Measurements from ENCODE around the gene POR. TPM values are rescaled to one million over a fixed set of nuclear protein-coding genes. Genes with fewer than 3 reads are reported as not detected.

The POR gene
- total RNA-seq, 2 donors from 2014 or later, result 31.6 to 42.7 TPM

DNA sequence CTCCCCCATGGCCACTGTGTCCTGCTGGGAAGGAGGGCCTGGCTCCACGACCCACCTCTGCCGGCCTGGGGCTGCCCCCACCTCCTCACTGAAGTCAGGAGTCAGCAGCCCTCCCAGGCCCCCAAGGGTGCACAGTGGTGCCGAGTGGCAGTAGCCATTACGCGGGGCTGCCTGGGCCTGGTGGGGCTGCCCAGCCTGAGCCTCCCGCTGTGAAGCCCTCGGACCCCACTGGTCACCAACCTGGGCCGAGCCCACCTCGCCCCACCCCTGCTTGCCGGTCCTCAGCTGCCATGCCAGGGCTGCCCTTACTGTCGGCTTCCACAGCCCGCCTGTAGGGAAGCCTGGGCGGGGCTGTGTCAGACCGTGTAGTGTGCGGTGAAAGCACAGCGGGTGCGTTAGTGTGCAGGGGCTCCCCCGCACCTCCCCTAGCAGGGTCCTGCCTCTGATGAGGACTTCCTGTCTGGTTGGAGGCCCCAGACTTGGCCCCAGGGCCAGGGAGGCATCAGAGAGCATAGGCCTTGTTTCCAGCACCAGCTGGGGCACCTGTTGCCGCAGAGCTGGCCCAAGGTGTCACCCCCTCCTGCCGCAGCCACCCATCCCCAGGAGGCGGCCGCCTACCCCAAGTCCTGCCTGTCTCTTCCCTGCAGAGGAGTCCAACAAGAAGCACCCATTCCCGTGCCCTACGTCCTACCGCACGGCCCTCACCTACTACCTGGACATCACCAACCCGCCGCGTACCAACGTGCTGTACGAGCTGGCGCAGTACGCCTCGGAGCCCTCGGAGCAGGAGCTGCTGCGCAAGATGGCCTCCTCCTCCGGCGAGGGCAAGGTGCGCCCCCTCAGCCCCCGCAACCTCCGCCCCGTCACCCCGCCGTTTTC is 69.4 kb downstream of the POR start:
- no peak overlapping the region for H3K27ac Mint-ChIP-seq
- no peaks in the 10 kb centered on the region for H3K4me1 Mint-ChIP-seq (ENCODE audit: low read depth)
- ATAC-seq (replicated peaks in 1 of 2) (no peak), DNase-seq (no peak)
- peaks cover 2 to 3% of the 10 kb centered on the region in 2 donors for H3K36me3 Mint-ChIP-seq (ENCODE audit: insufficient read depth in 2 of 2)
- no peak overlapping the region for H3K4me3 Mint-ChIP-seq
- H3K27me3 Mint-ChIP-seq (ENCODE audit: low read depth), result no peaks in the 10 kb centered on the region
- no peaks in the 10 kb centered on the region for H3K9me3 Mint-ChIP-seq

DNA sequence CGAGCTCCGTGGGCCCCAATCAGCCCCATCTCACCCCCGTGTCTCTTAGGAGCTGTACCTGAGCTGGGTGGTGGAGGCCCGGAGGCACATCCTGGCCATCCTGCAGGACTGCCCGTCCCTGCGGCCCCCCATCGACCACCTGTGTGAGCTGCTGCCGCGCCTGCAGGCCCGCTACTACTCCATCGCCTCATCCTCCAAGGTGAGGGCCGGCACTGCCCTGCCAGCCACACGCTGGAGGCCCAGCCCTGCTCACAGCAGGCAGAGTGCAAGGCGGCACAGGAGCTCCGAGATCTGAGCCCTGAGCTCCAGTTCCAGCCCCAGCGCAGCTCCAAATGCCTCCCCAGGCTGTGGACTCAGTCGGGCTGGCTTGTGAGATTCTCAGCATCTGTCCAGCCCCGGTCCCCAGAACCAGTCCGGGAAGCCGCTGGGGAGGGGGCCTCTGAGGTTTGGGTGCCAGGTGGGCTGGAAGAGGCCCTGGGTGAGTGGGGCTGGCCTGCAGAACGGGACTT is 70.1 kb downstream of the POR start:
- ATAC-seq (replicated peaks in 1 of 2) (no peak), DNase-seq (no peak)
- no peak overlapping the region for H3K4me3 Mint-ChIP-seq
- no peaks in the 10 kb centered on the region for H3K9me3 Mint-ChIP-seq
- H3K27ac Mint-ChIP-seq, result no peak overlapping the region
- H3K27me3 Mint-ChIP-seq (ENCODE audit: low read depth), result no peaks in the 10 kb centered on the region
- H3K36me3 Mint-ChIP-seq (ENCODE audit: insufficient read depth in 2 of 2), result peaks cover 2 to 3% of the 10 kb centered on the region in 2 donors
- peaks cover 7% of the 10 kb centered on the region for H3K4me1 Mint-ChIP-seq (ENCODE audit: low read depth)

GRCh38 chr7:75985518-75986146 is 70.7 kb downstream of the POR start:
- peaks cover 2 to 3% of the 10 kb centered on the region in 2 donors for H3K36me3 Mint-ChIP-seq (ENCODE audit: insufficient read depth in 2 of 2)
- peaks cover 12% of the 10 kb centered on the region for H3K4me1 Mint-ChIP-seq (ENCODE audit: low read depth)

GRCh38 chr7:75986147-75986781 is 71.3 kb downstream of the POR start:
- H3K4me1 Mint-ChIP-seq (ENCODE audit: low read depth), result peaks cover 12% of the 10 kb centered on the region
- H3K27ac Mint-ChIP-seq, result no peak overlapping the region
- H3K27me3 Mint-ChIP-seq (ENCODE audit: low read depth), result no peaks in the 10 kb centered on the region
- peaks cover 2 to 3% of the 10 kb centered on the region in 2 donors for H3K36me3 Mint-ChIP-seq (ENCODE audit: insufficient read depth in 2 of 2)
- H3K4me3 Mint-ChIP-seq, result no peak overlapping the region
- H3K9me3 Mint-ChIP-seq, result no peaks in the 10 kb centered on the region
- DNase-seq (no peak), ATAC-seq (replicated peaks in 1 of 2) (no peak)

More at GRCh38 chr7:75985518-75986146, 70.7 kb downstream of the POR start:
- no peak for ATAC-seq (replicated peaks in 1 of 2)
- DNase-seq, result no peak
- no peaks in the 10 kb centered on the region for H3K27me3 Mint-ChIP-seq (ENCODE audit: low read depth)
- no peak overlapping the region for H3K4me3 Mint-ChIP-seq
- no peaks in the 10 kb centered on the region for H3K9me3 Mint-ChIP-seq
- no peak overlapping the region for H3K27ac Mint-ChIP-seq

DNA sequence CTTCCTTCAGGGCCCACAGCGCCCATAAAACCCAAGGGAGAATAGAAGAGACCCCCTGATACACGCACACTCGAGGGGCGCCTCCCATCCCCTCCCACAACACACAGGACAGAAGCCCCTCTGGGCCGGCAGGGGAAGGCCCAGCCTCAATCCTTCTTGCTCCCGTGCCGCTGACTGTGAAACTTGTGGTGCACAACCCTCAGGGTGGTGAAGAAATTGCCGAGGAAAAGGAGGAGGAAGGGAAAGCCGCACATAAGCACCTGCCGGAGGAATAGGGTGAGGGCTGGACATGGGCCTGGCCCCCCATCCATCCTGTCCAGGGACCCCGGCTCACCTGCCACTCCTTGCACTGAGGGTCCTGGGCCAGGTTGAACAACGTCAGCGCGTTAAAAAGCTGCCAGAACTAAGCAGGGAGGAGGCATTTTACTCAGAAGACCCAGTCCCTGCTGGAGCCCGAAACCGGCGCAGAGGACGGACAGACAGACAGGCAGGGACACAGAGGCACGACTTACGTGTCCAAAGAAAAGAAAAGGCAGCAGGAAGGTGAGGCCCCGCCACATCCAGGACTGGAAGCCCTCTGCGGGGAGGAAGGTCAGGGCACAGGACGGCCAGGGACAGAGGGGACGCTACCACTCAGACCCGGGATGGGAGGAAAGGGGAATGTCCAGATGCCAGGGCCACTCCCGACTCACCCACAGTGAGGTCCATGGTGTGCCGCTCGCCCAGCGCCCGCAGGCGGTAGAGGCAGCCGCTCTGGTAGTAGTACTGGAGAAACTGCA is 72.3 kb downstream of the POR start:
- Mint-ChIP-seq H3K36me3 (ENCODE audit: insufficient read depth in 2 of 2) (peaks cover 2 to 3% of the 10 kb centered on the region in 2 donors), H3K4me3 (no peak overlapping the region), H3K27ac (no peak overlapping the region), H3K27me3 (ENCODE audit: low read depth) (no peaks in the 10 kb centered on the region), H3K4me1 (ENCODE audit: low read depth) (peaks cover 12% of the 10 kb centered on the region), H3K9me3 (no peaks in the 10 kb centered on the region)
- ATAC-seq (replicated peaks in 1 of 2) (no peak), DNase-seq (no peak)

DNA sequence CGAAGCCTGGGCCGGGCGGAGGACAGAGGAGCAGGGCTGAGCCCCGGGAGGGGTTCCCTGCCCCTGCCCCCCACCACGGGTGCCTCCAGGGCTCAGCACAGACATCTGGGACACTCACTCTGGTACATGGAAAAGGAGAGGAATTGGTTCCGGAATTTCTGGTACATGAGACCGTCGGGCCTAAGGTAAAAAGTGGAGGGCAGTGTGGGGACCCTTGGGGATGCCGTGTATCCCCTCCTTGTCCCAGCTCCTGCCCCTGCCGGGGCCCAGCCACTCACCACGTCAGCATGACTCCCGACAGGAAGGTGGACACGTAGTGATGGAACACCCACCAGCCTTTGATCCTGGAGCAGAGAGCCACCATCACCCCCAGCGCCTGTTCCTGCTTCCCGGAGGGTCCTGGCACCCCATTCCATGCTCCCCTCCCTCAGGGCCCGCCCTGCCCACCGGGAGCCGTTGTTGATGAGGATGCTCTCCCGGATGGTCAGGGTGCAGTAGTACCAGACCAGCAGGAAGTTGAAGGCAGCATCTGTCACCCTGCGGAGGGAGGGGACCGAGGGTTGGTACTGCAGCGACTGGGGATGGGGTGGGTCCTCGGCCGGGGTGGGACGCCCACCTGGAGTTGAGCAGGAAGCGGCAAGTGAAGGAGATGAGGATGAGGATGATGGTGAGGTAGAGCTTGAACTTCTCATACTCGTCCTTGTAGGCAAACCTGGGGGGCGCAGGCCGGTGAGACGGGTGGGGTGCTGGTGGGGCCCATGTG is 73.0 kb downstream of the POR start:
- no peak overlapping the region for H3K4me3 Mint-ChIP-seq
- ATAC-seq (replicated peaks in 1 of 2) (no peak), DNase-seq (no peak)
- H3K4me1 Mint-ChIP-seq (ENCODE audit: low read depth), result peaks cover 13% of the 10 kb centered on the region
- no peaks in the 10 kb centered on the region for H3K9me3 Mint-ChIP-seq
- peaks cover 2 to 3% of the 10 kb centered on the region in 2 donors for H3K36me3 Mint-ChIP-seq (ENCODE audit: insufficient read depth in 2 of 2)
- H3K27ac Mint-ChIP-seq, result no peak overlapping the region
- no peaks in the 10 kb centered on the region for H3K27me3 Mint-ChIP-seq (ENCODE audit: low read depth)

DNA sequence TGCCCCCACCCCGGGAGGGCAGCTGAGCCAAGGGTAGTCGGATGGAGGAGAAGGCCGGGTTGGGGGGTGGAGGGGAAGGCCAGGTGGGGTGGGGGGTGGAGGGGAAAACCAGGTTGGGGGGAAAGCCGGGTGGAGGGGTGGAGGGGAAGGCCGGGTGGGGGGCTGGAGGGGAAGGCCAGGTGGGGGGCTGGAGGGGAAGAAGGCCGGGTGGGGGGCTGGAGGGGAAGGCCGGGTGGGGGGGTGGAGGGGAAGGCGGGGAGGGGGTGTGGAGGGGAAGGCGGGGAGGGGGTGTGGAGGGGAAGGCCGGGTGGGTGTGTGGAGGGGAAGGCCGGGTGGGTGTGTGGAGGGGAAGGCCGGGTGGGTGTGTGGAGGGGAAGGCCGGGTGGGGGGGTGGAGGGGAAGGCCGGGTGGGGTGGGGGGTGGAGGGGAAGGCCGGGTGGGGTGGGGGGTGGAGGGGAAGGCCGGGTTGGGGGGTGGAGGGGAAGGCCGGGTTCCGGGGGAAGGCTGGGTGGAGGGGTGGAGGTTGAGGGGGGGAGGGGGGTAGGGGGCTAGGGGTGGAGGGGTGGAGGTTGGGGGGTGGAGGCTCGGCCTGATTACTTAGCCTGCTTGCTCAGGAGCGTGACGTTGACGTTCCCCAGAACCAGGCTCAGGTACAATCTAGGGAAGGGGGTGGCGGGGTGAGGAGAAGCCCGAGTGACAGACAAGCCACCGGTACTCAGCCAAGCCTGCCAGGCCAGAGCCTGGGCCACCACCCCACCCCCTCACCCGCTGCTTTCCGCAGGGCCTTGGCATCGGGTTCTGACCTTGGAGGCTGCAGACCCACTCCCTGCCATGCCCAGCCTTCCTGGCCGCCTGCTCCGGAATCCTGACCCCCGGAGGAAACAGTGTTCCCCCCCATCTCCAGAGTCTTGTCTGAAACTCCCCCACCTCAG is 73.9 kb downstream of the POR start:
- no peak overlapping the region for H3K4me3 Mint-ChIP-seq
- peaks cover 0 to 3% of the 10 kb centered on the region in 2 donors for H3K36me3 Mint-ChIP-seq (ENCODE audit: insufficient read depth in 2 of 2)
- no peak overlapping the region for H3K27ac Mint-ChIP-seq
- H3K4me1 Mint-ChIP-seq (ENCODE audit: low read depth), result peaks cover 16% of the 10 kb centered on the region
- H3K27me3 Mint-ChIP-seq (ENCODE audit: low read depth), result no peaks in the 10 kb centered on the region
- H3K9me3 Mint-ChIP-seq, result no peaks in the 10 kb centered on the region
- ATAC-seq (replicated peaks in 1 of 2) (no peak), DNase-seq (no peak)

GRCh38 chr7:75989500-75990388 is 74.8 kb downstream of the POR start:
- DNase-seq (no peak), ATAC-seq (replicated peaks in 1 of 2) (no peak)
- no peaks in the 10 kb centered on the region for H3K27me3 Mint-ChIP-seq (ENCODE audit: low read depth)
- H3K4me3 Mint-ChIP-seq, result no peak overlapping the region
- H3K27ac Mint-ChIP-seq, result no peak overlapping the region
- no peaks in the 10 kb centered on the region for H3K9me3 Mint-ChIP-seq
- peaks cover 16% of the 10 kb centered on the region for H3K4me1 Mint-ChIP-seq (ENCODE audit: low read depth)
- peaks cover 0 to 3% of the 10 kb centered on the region in 2 donors for H3K36me3 Mint-ChIP-seq (ENCODE audit: insufficient read depth in 2 of 2)

DNA sequence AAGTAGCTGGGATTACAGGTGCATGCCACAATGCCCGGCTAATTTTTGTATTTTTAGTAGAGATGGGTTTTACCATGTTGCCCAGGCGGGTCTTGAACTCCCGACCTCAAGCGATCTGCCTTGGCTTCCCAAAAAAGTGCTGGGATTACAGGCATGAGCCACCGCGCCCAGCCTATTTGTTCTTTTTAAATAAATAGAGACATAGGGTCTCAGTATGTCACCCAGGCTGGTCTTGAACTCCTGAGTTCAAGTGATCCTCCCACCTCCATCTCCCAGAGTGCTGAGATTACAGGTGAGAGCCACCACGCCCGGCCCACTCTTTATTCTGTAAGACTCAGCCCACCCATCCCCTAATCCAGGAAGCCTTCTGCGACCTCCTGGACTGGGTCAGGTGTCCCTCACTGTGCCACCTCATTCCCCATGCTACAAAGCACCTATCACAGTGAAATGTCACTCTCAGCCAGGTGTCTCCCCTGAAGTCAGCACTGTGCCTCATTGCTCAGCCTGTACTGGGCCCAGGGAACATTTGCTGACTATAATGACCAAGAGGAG is 76.7 kb downstream of the POR start:
- no peak overlapping the region for H3K4me3 Mint-ChIP-seq
- no peak overlapping the region for H3K27ac Mint-ChIP-seq
- H3K9me3 Mint-ChIP-seq, result no peaks in the 10 kb centered on the region
- no peaks in the 10 kb centered on the region for H3K27me3 Mint-ChIP-seq (ENCODE audit: low read depth)
- ATAC-seq (replicated peaks in 1 of 2) (no peak), DNase-seq (no peak)
- H3K36me3 Mint-ChIP-seq (ENCODE audit: insufficient read depth in 2 of 2), result peaks cover 0 to 3% of the 10 kb centered on the region in 2 donors
- peaks cover 18% of the 10 kb centered on the region for H3K4me1 Mint-ChIP-seq (ENCODE audit: low read depth)

DNA sequence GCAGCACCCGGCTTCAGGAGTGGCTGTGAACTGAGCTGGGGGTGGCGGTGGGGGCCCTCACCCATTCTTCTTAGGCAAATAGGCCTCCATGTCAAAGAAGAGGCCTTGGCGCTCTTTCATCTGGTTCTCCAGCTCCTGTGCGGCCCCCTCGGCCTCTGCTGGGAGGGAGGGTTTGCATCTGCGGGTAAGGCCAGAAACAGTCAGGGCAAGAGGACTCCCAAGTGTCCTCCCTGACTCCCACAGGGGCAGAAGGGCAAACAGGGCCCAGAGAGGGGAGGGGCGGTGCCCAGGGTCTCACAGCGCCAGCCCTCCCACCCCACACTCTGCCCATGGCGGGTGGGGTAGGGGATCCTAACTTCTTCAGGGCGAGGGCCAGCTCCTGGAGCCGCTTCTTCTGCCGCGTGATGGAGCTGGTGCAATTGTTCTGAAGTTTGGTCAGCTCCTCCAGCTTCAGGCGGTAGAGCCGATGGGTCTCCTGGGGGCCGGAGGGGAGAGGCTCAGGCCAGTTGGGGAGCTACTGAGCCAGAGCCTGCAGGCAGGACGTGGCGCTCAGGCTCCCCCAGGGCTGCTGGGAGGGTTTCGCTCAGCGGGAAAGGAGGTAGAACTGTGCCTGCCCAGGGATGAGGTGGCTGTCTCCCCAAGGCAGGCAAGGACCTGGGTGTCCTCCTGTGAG is 77.3 kb downstream of the POR start:
- H3K4me3 Mint-ChIP-seq, result no peak overlapping the region
- H3K9me3 Mint-ChIP-seq, result no peaks in the 10 kb centered on the region
- DNase-seq (no peak), ATAC-seq (replicated peaks in 1 of 2) (no peak)
- no peaks in the 10 kb centered on the region for H3K27me3 Mint-ChIP-seq (ENCODE audit: low read depth)
- H3K27ac Mint-ChIP-seq, result no peak overlapping the region
- H3K36me3 Mint-ChIP-seq (ENCODE audit: insufficient read depth in 2 of 2), result peaks cover 0 to 1% of the 10 kb centered on the region in 2 donors
- peaks cover 24% of the 10 kb centered on the region for H3K4me1 Mint-ChIP-seq (ENCODE audit: low read depth)
